ENCODE results near the gene UBE2K. TPM values are rescaled to one million over a fixed set of nuclear protein-coding genes. Genes with fewer than 3 reads are reported as not detected.

The UBE2K gene
- total and polyA plus RNA-seq, 2 donors from 2014 or later, result 56.7 to 59.6 TPM

DNA sequence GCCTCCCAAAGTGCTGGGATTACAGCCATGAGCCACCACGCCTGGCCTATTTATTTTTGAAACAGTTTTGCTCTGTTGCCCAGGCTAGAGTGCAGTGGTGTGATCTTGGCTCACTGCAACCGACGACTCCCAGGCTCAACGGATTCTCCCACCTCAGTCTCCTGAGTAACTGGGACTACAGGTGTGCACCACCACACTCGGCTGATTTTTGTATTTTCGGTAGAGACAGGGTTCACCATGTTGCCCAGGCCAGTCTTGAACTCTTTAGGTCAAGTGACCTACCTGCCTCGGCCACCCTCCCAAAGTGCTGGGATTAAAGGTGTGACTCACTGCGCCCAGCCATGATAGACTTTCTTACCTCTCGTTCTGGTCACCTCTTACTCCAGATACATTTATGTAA, 124.0 kb downstream of the UBE2K start:
- Histone ChIP-seq H3K4me1 (ENCODE audit: control insufficient read depth in 2 of 3, insufficient read depth in 2 of 3, low read depth in 1 of 3, low read length in 3 of 3) (no peaks in the 10 kb centered on the region), H3K9me3 (ENCODE audit: control insufficient read depth in 2 of 3, insufficient read depth in 1 of 3, low read length in 3 of 3) (no peaks in the 10 kb centered on the region), H3K4me3 (ENCODE audit: low read length in 3 of 3) (no peak overlapping the region), H3K27me3 (ENCODE audit: control insufficient read depth, insufficient read depth, low read length) (no peaks in the 10 kb centered on the region), H3K36me3 (ENCODE audit: control insufficient read depth in 2 of 3, insufficient read depth in 3 of 3, low read length in 3 of 3) (no peaks in the 10 kb centered on the region), H3K9ac (ENCODE audit: low read length in 3 of 3) (no peak overlapping the region), H3K27ac (ENCODE audit: low read depth in 2 of 2, low read length in 2 of 2) (no peak overlapping the region)
- TF ChIP-seq, protein P1, sequence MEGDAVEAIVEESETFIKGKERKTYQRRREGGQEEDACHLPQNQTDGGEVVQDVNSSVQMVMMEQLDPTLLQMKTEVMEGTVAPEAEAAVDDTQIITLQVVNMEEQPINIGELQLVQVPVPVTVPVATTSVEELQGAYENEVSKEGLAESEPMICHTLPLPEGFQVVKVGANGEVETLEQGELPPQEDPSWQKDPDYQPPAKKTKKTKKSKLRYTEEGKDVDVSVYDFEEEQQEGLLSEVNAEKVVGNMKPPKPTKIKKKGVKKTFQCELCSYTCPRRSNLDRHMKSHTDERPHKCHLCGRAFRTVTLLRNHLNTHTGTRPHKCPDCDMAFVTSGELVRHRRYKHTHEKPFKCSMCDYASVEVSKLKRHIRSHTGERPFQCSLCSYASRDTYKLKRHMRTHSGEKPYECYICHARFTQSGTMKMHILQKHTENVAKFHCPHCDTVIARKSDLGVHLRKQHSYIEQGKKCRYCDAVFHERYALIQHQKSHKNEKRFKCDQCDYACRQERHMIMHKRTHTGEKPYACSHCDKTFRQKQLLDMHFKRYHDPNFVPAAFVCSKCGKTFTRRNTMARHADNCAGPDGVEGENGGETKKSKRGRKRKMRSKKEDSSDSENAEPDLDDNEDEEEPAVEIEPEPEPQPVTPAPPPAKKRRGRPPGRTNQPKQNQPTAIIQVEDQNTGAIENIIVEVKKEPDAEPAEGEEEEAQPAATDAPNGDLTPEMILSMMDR (IDR thresholded peaks at IDR 0.05; ENCODE audit: borderline replicate concordance, extremely low read depth, insufficient read depth), result no peak
- DNase-seq (no peak), FAIRE-seq (no peak)
- intact Hi-C loops (cut with DNase I), result no loop called here

DNA sequence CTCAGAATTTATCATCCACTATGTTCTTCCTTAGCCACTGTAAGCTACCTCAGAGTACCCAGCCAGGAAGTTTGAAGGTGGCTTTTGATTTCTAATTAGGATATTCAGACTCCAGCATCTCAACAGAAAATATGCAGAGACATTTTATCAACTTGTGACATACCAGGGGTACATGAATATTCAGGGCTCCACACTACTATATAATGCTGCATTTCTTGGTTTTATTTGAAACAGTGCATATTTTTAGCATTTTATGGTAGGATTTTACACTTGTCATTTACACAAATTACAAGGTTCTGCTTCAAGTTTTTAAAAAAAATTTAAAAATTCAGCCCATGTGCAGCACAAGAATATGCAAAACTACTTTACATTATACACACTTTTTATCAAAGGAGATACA, 124.7 kb downstream of the UBE2K start:
- Histone ChIP-seq H3K36me3 (ENCODE audit: control insufficient read depth in 2 of 3, insufficient read depth in 3 of 3, low read length in 3 of 3) (no peaks in the 10 kb centered on the region), H3K27ac (ENCODE audit: low read depth in 2 of 2, low read length in 2 of 2) (no peak overlapping the region), H3K4me1 (ENCODE audit: control insufficient read depth in 2 of 3, insufficient read depth in 2 of 3, low read depth in 1 of 3, low read length in 3 of 3) (no peaks in the 10 kb centered on the region), H3K9me3 (ENCODE audit: control insufficient read depth in 2 of 3, insufficient read depth in 1 of 3, low read length in 3 of 3) (no peaks in the 10 kb centered on the region), H3K9ac (ENCODE audit: low read length in 3 of 3) (no peak overlapping the region), H3K4me3 (ENCODE audit: low read length in 3 of 3) (no peak overlapping the region), H3K27me3 (ENCODE audit: control insufficient read depth, insufficient read depth, low read length) (no peaks in the 10 kb centered on the region)
- DNase-seq (no peak), FAIRE-seq (no peak)
- intact Hi-C loops (cut with DNase I), result no loop called here
- TF ChIP-seq, protein P1 (IDR thresholded peaks at IDR 0.05; ENCODE audit: borderline replicate concordance, extremely low read depth, insufficient read depth), result no peak

- intact Hi-C loops (cut with DNase I), result no loop called here
- Histone ChIP-seq H3K36me3 (ENCODE audit: control insufficient read depth in 2 of 3, insufficient read depth in 3 of 3, low read length in 3 of 3) (no peaks in the 10 kb centered on the region), H3K27me3 (ENCODE audit: control insufficient read depth, insufficient read depth, low read length) (no peaks in the 10 kb centered on the region), H3K9me3 (ENCODE audit: control insufficient read depth in 2 of 3, insufficient read depth in 1 of 3, low read length in 3 of 3) (no peaks in the 10 kb centered on the region), H3K4me1 (ENCODE audit: control insufficient read depth in 2 of 3, insufficient read depth in 2 of 3, low read depth in 1 of 3, low read length in 3 of 3) (no peaks in the 10 kb centered on the region), H3K27ac (ENCODE audit: low read depth in 2 of 2, low read length in 2 of 2) (no peak overlapping the region), H3K9ac (ENCODE audit: low read length in 3 of 3) (no peak overlapping the region), H3K4me3 (ENCODE audit: low read length in 3 of 3) (no peak overlapping the region)
- TF ChIP-seq, protein P1 (IDR thresholded peaks at IDR 0.05; ENCODE audit: borderline replicate concordance, extremely low read depth, insufficient read depth), result no peak
- FAIRE-seq, result no peak
- DNase-seq, result no peak
These were observed 125.3 kb downstream of the UBE2K start for GRCh38 chr4:39823191-39823590.

GRCh38 chr4:39825090-39825489, 127.2 kb downstream of the UBE2K start:
- Histone ChIP-seq H3K4me3 (ENCODE audit: low read length in 3 of 3) (no peak overlapping the region), H3K9ac (ENCODE audit: low read length in 3 of 3) (no peak overlapping the region), H3K9me3 (ENCODE audit: control insufficient read depth in 2 of 3, insufficient read depth in 1 of 3, low read length in 3 of 3) (no peaks in the 10 kb centered on the region), H3K27me3 (ENCODE audit: control insufficient read depth, insufficient read depth, low read length) (no peaks in the 10 kb centered on the region), H3K36me3 (ENCODE audit: control insufficient read depth in 2 of 3, insufficient read depth in 3 of 3, low read length in 3 of 3) (peaks cover 0 to 3% (median 0%) of the 10 kb centered on the region in 3 donors), H3K4me1 (ENCODE audit: control insufficient read depth in 2 of 3, insufficient read depth in 2 of 3, low read depth in 1 of 3, low read length in 3 of 3) (no peaks in the 10 kb centered on the region), H3K27ac (ENCODE audit: low read depth in 2 of 2, low read length in 2 of 2) (no peak overlapping the region)
- TF ChIP-seq, protein P1 (IDR thresholded peaks at IDR 0.05; ENCODE audit: borderline replicate concordance, extremely low read depth, insufficient read depth), result no peak
- peak in 2 of 5 donors; percentile 48 to 51 for DNase-seq
- intact Hi-C loops (cut with DNase I), result no loop called here
- FAIRE-seq, result no peak

Data from kidney (tissue), 14 donors.